GM21390 (cell line): ENCODE measurements around the gene CACNA2D3.
"Not testable (repeated sequence)": the region's sequence is repeated elsewhere in the genome, so short reads cannot be mapped to it uniquely, and the experiment has no call there.

Experiments
- ATAC-seq: cut with Tn5 transposase; IDR thresholded peaks from one replicate; pipeline ENCODE4 v1.9.1; 2021; ENCODE audit not compliant: unreplicated experiment

CACNA2D3 gene

GRCh38 chr3:54122324-54123002 lies at the start of gene CACNA2D3:
CACNA2D3 (plus strand) TSS chr3:54122552.
- ATAC-seq = no peak

GRCh38 chr3:54073386-54073785 lies 49.0 kb upstream of the CACNA2D3 start:
- no peak for ATAC-seq

GRCh38 chr3:54079314-54079713 lies 43.0 kb upstream of the CACNA2D3 start:
- no peak for ATAC-seq

DNA sequence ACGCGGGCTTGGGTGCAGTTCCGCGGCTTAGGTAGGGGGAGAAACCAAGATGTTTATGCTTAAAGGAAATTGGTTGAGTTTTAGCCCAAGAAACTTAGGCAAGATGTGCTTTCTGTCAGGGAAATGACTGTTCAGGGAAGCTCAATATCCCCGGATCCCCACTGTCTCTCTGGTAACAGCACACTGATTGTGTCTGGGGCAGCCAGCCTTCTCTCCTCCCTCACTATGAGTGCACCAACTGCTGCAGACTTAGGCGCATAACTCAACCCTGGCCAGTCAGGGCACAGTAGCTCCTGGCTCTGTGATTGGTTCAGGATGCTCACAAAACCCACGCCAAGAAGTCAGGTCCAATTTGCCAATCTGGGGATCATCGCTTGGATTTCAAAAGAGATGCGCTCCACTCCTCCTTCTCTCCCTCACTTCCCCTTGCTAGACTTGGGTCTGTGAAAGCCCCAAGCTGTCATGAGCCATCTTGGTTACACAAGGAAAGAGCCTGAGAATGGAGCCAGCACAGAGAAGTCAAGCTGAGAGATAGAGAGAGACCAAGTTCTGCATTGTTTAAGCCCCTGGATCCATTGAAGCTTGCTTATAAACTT lies 42.5 kb upstream of the CACNA2D3 start:
- ATAC-seq = no peak

GRCh38 chr3:54083921-54084320 lies 38.4 kb upstream of the CACNA2D3 start:
- ATAC-seq = no peak

DNA sequence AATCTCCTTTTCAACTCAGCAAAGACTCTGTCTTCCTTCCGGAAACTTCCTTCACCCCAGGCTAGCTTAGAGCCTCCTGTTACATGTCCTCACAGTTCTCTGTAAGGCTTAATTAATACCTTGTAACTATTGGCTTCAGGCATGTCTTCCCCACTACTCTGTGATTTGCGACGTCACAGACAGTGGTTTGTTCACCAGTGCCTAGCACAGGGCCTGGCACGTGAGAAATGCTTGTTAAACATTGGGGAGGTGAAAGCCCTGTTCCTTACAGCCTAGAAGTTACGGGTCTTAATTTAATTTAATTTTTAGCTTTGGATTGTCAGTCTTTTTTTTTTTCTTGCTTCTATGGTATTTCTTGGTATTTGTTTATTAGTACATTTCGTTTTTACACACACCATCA lies 36.4 kb upstream of the CACNA2D3 start:
- no peak for ATAC-seq

DNA sequence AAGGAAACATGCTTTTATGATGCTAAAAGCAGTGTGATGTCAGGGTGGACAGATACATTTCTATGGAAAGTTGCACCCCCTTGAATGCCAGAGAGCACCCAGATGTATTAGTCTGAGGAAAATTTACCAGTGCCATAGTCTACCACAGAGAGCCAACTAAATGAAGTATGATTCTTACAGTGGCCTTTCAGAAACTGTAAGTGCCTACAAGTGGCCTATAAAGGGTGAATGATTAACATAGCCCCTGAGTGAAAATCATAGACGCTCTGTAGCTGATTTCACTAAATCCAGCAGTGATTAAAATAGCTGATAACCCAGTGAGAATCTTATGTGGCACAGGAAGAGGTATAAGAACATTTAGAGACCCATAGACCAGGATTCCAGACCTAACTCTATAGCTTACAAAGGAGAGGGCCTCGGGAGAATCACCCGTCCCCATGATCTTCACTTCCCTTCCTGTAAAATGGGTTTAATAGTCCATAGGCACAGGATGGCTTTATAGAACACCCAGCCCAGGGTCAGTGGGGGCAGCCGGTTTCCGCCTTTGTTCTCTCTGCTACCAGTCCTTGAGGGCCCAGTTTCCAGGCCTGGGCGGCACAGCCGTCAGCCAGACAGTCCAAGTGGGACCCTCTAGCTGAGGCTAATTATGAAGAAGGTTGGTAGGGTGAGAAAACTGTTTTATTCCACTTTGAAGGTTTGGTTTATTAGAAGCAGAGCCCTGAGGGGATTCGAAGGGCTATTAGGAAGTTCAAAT lies 35.5 kb upstream of the CACNA2D3 start:
- no peak for ATAC-seq

GRCh38 chr3:54087581-54088410 lies 34.6 kb upstream of the CACNA2D3 start:
- no peak for ATAC-seq

GRCh38 chr3:54093491-54094248 lies 28.7 kb upstream of the CACNA2D3 start:
- no peak for ATAC-seq

GRCh38 chr3:54094926-54095325 lies 27.4 kb upstream of the CACNA2D3 start:
- no peak for ATAC-seq

GRCh38 chr3:54099381-54099780 lies 23.0 kb upstream of the CACNA2D3 start:
- no peak for ATAC-seq

GRCh38 chr3:54104084-54104483 lies 18.3 kb upstream of the CACNA2D3 start:
- no peak for ATAC-seq

- not testable (repeated sequence) for ATAC-seq
These were observed 6.2 kb upstream of the CACNA2D3 start for GRCh38 chr3:54116129-54116528.

DNA sequence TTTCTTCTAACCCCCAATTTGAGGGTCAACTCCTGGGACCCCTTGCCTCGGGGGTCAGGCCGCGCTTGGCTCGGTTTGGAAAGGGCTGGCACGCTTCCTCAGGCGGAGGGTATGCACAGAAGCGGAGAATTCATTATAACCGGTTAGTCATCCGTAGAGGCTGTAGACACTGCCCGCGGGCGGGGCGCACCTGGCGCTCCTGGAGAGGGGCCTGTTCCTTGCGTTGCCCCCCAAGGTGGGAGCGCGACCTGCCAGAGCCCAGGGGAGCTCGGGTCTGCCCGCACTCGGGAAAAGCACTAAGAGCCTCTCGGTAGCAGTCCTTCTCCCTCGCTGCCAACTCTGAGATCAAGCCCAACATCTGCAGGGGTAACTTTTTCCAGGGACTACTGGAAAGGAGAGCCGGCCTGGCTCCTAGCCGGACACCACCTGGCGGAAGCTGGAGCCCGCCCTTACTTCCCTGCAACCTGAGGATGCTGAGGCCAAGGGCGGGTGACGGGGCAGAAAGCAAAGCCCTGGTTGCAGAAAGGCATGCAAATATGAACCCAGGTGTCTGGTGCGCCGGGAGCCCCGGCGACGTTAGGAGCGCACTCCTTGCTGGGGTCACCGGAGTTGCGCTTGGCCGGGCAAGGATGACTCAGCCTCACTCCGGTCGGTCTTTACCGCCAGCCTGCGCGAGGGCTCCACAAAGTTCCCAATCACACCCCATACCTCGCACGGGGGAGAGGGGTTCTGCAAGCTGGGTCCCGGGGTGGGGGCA lies 1.5 kb upstream of the CACNA2D3 start:
- peak; percentile 84 for ATAC-seq

- ATAC-seq = peak; percentile 22
These were observed 683 bp upstream of the CACNA2D3 start for GRCh38 chr3:54121414-54122323.

DNA sequence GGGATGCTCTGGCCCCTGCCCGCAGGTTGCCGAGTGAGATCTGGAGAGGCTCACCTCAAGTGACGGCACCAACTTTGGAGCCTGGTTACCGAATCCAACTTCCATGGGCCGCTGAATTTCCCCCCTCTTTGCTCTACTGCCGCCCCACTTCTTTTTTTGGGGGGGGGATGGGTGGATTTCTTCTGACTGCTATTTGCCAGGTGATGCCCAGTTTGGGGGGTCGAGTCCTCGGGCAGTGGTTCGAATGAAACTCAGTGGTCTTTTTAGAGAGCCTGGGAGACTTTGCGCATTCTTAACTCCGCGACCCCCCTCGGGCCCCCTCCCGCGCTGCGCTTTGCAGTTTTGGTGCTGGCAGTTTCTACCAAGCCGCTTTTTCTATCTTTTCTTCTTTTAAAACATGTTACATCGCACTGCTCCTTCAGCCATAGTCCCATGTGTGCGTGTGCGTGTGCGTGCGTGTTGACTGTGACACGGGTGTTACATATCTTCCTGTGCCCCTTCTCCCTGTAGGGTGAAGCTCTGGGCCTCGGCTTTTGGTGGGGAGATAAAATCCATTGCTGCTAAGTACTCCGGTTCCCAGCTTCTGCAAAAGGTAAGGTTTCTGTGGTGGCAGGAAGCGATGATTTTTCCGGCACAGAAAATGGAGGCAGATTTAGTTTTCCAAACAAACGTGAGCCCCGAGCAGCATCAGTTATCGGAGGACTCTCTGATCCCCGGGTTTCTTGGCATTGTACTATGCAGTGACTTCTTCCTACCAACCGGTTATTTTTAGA lies 837 bp downstream of the CACNA2D3 start:
- no peak for ATAC-seq

GRCh38 chr3:54123776-54124196 lies 1.4 kb downstream of the CACNA2D3 start:
- no peak for ATAC-seq

DNA sequence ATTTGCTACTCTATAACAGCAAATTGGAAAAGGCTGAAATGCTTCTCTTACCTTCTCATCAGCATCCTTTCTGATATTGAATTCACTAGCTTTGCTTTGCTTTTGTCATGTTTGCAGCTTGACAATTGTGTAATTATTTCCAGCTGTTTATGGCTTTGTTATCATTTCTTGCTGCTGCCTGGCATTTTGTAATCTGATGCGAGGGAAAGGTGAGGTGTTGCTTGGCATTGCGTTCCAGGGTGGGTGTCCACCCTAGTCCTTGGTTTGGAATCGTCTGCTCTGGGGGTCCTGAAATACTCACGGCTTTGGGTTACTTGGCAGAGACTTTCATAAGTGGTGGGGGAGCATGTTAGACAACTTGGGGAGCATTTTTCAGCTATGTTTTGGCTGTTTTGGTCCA lies 2.9 kb downstream of the CACNA2D3 start:
- no peak for ATAC-seq
